ENCODE data around the gene PEX14. TPM values are rescaled to one million over a fixed set of nuclear protein-coding genes. Genes with fewer than 3 reads are reported as not detected.

The PEX14 gene
- total and polyA plus RNA-seq, 8 donors: 8.2 to 26.3 (median 12.6) TPM

- intact Hi-C loops (cut with DNase I; ENCODE audit: low total_unique reads): no loop called here
Measured at GRCh38 chr1:10662090-10662688, 187.4 kb downstream of the PEX14 start.

GRCh38 chr1:10662824-10663677, 188.3 kb downstream of the PEX14 start:
- DNase-seq: no peak
- 62 to 76% (median 70%) methylated on average over 25 to 26 of the region's 26 CpGs for WGBS, 5 donors
- TF ChIP-seq POLR2A (IDR thresholded peaks at IDR 0.05): no peak
- TF ChIP-seq POLR2AphosphoS5 (IDR thresholded peaks at IDR 0.05): no peak
- no peak for TF ChIP-seq CTCF (IDR thresholded peaks at IDR 0.05)
- no peak for TF ChIP-seq EP300 (IDR thresholded peaks at IDR 0.05)
- Histone ChIP-seq H3K36me3 (peaks cover 34 to 46% (median 43%) of the 10 kb centered on the region in 4 donors), H3K27me3 (no peaks in the 10 kb centered on the region), H3K27ac (peak overlapping the region; percentile 88 to 97 (median 91)), H3K4me1 (peaks cover 51 to 80% (median 61%) of the 10 kb centered on the region in 4 donors), H3K4me3 (peak overlapping the region in 1 of 4 donors; percentile 1), H3K9me3 (no peaks in the 10 kb centered on the region)
- intact Hi-C loops (cut with DNase I; ENCODE audit: low total_unique reads): no loop called here

More at GRCh38 chr1:10662090-10662688, 187.4 kb downstream of the PEX14 start:
- H3K9me3 ChIP-seq: no peaks in the 10 kb centered on the region
- peaks cover 42 to 80% (median 57%) of the 10 kb centered on the region in 4 donors for H3K4me1 ChIP-seq
- no peaks in the 10 kb centered on the region for H3K27me3 ChIP-seq
- no peak for DNase-seq
- TF ChIP-seq POLR2AphosphoS5 (IDR thresholded peaks at IDR 0.05) (no peak), POLR2A (IDR thresholded peaks at IDR 0.05) (no peak), CTCF (IDR thresholded peaks at IDR 0.05) (no peak), EP300 (IDR thresholded peaks at IDR 0.05) (no peak)
- H3K4me3 ChIP-seq: no peak overlapping the region
- WGBS, 5 donors: 92 to 98% (median 96%) methylated on average over 8 of the region's 8 CpGs
- peak overlapping the region in 1 of 5 donors; percentile 97 for H3K27ac ChIP-seq
- peaks cover 34 to 54% (median 51%) of the 10 kb centered on the region in 4 donors for H3K36me3 ChIP-seq

- 18 to 61% (median 42%) methylated on average over 5 to 15 of the region's 15 CpGs for WGBS, 5 donors
- H3K36me3 ChIP-seq: peaks cover 29 to 40% (median 37%) of the 10 kb centered on the region in 4 donors
- peak; percentile 67 to 88 for DNase-seq
- no peaks in the 10 kb centered on the region for H3K9me3 ChIP-seq
- H3K27ac ChIP-seq: peak overlapping the region; percentile 88 to 97 (median 91)
- H3K4me1 ChIP-seq: peaks cover 57 to 80% (median 64%) of the 10 kb centered on the region in 4 donors
- peak overlapping the region in 1 of 4 donors; percentile 1 for H3K4me3 ChIP-seq
- TF ChIP-seq EP300 (IDR thresholded peaks at IDR 0.05) (no peak), POLR2AphosphoS5 (IDR thresholded peaks at IDR 0.05) (peak; percentile 14 to 39 (median 26))
- intact Hi-C loops (cut with DNase I; ENCODE audit: low total_unique reads): no loop called here
- H3K27me3 ChIP-seq: no peaks in the 10 kb centered on the region
Measured at GRCh38 chr1:10663678-10664035, 188.9 kb downstream of the PEX14 start.

- H3K27me3 ChIP-seq: no peaks in the 10 kb centered on the region
- WGBS, 5 donors: 29 to 52% (median 40%) methylated on average over 14 to 15 of the region's 15 CpGs
- H3K4me3 ChIP-seq: no peak overlapping the region
- peaks cover 63 to 80% (median 67%) of the 10 kb centered on the region in 4 donors for H3K4me1 ChIP-seq
- peaks cover 23 to 34% (median 31%) of the 10 kb centered on the region in 4 donors for H3K36me3 ChIP-seq
- DNase-seq: peak in 1 of 2 donors; percentile 63
- no peaks in the 10 kb centered on the region for H3K9me3 ChIP-seq
- TF ChIP-seq CTCF (IDR thresholded peaks at IDR 0.05) (no peak), POLR2AphosphoS5 (IDR thresholded peaks at IDR 0.05) (no peak), EP300 (IDR thresholded peaks at IDR 0.05) (no peak), POLR2A (IDR thresholded peaks at IDR 0.05) (no peak)
- H3K27ac ChIP-seq: peak overlapping the region; percentile 88 to 97 (median 91)
- intact Hi-C loops (cut with DNase I; ENCODE audit: low total_unique reads): no loop called here
Measured at GRCh38 chr1:10664251-10664650, 189.5 kb downstream of the PEX14 start.
